GOT3 (cell line): ENCODE measurements around the gene PLXNB3.

Experiments
- DNase-seq: peaks from one replicate; lab custom pipeline; 2025; ENCODE audit warnings: mixed read lengths; lab: John Stamatoyannopoulos, UW

The PLXNB3 gene

GRCh38 chrX:153773741-153774575, 9.9 kb downstream of the PLXNB3 start:
- DNase-seq: no peak

DNA sequence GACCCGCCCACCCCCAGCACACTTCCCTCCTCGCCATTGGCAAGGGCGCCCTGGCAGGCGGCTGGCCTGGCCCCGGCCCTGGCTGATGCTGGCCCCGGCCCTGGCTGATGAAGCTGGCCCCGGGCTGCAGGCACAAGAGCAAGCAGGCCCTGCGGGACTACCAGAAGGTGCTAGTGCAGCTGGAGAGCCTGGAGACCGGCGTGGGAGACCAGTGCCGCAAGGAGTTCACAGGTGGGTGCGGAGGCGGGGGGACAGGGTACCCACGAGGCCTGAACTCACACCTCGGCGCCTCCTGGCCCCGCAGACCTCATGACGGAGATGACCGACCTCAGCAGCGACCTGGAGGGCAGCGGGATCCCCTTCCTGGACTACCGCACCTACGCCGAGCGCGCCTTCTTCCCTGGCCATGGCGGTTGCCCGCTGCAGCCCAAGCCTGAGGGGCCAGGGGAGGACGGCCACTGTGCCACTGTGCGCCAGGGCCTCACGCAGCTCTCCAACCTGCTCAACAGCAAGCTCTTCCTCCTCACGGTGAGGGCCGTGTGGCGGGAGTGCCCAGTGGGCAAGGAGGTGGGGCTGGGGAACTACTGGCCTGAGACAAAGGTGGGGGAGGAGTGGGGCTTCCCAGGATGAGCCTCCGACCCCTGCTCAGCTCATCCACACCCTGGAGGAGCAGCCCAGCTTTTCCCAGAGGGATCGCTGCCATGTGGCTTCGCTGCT, 10.7 kb downstream of the PLXNB3 start:
- DNase-seq: no peak

DNA sequence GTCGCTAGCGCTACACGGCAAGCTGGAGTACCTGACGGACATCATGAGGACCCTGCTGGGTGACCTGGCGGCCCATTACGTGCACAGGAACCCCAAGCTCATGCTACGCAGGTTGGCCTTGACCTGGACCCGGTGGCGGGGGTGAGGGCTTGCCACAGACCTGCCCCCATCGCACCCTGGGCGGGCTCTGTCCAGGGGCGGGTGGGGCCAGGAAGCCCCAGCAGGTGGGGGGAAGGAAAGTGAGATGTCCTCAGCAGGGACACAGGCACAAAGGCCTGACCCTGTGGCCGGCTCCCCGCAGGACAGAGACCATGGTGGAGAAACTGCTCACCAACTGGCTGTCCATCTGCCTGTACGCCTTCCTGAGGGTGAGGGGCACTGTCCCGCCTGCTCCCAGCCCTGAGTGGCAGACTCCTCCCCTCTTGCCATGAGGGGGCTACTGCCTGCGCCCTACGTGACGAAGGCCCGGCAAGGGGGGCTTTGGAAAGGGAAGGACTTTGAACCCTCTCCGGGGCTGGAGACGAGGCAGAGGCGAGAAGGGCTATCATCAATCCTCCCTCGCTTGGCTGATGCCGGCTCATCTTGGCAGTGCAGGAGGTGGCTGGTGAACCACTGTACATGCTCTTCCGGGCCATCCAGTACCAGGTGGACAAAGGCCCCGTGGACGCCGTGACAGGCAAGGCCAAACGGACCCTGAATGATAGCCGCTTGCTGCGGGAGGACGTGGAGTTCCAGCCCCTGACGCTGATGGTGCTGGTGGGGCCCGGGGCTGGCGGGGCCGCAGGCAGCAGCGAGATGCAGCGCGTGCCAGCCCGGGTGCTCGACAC, 11.5 kb downstream of the PLXNB3 start:
- no peak for DNase-seq

DNA sequence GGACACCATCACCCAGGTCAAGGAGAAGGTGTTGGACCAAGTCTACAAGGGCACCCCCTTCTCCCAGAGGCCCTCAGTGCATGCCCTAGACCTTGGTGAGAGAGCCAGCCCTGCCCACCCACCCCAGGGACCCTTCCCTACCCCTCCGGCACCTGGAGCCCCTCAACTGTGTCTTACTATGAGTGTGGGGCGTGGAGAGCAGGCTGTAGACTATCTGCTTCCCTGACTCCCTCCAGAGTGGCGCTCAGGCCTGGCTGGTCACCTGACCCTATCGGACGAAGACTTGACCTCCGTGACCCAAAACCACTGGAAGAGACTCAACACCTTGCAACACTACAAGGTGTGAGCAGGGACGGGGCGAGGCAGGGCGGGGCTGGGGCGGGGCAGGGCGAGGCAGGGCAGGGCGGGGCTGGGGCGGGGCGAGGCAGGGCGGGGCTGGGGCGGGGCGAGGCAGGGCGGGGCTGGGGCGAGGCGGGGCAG, 12.1 kb downstream of the PLXNB3 start:
- DNase-seq: no peak

DNA sequence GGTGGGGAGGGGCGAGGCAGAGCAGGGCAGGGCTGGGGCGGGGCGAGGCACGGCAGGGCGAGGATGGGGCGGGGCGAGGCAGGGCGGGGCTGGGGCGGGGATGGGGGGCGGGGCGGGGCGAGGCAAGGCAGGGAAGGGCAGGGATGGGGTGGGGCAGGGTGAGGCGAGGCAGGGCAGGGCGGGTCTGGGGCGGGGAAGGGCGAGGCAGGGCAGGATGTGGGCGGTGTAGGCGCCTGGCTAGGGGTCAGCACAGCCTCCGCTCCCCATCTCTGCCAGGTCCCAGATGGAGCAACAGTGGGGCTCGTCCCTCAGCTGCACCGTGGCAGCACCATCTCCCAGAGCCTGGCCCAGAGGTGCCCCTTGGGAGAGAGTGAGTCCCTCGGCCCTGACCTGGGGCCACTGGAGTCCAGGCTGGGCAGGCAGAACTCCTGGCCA, 12.6 kb downstream of the PLXNB3 start:
- no peak for DNase-seq

DNA sequence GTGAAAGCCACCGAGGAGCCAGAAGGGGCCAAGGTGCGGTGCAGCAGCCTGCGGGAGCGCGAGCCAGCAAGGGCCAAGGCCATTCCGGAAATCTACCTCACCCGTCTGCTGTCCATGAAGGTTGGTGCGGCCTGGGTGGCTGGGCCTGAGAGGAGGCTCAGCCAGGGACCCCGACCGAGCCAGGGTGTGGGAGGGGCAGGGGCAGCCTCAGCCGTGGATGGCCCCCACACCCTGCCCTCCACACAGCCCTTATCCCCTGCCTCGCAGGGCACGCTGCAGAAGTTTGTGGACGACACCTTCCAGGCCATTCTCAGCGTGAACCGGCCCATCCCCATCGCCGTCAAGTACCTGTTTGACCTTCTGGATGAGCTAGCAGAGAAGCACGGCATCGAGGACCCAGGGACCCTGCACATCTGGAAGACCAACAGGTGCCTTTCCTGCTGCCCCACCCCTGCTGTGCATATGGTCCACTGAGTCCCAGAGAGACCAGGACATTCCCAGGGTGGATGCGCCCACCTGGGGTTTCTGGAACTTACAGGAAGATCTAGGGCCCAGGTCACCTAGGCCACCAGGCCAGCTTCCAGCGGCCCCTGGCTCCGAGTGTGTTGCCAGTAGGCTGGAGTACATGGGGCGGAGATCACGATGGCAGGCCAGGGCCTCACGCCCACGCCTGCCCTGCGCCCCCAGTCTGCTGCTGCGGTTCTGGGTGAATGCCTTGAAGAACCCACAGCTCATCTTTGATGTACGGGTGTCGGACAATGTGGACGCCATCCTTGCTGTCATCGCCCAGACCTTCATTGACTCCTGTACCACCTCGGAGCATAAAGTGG, 13.4 kb downstream of the PLXNB3 start:
- no peak for DNase-seq

DNA sequence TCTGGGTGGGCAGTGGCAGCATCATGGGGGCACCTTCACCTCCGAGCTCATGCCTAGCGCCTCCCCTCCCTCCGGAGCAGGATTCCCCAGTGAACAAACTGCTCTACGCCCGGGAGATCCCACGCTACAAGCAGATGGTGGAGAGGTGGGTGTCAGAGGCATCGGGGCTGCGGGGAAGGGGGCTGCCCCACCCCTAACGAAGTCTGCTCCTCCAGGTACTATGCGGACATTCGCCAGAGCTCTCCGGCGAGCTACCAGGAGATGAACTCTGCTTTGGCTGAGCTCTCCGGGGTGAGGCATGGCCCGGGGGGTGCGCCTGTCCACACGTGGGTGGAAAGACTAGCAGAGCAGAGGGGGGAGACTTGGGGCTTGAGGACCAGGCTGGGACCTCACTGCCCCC, 14.1 kb downstream of the PLXNB3 start:
- DNase-seq: no peak

GRCh38 chrX:153778684-153779101, 14.6 kb downstream of the PLXNB3 start:
- no peak for DNase-seq

DNA sequence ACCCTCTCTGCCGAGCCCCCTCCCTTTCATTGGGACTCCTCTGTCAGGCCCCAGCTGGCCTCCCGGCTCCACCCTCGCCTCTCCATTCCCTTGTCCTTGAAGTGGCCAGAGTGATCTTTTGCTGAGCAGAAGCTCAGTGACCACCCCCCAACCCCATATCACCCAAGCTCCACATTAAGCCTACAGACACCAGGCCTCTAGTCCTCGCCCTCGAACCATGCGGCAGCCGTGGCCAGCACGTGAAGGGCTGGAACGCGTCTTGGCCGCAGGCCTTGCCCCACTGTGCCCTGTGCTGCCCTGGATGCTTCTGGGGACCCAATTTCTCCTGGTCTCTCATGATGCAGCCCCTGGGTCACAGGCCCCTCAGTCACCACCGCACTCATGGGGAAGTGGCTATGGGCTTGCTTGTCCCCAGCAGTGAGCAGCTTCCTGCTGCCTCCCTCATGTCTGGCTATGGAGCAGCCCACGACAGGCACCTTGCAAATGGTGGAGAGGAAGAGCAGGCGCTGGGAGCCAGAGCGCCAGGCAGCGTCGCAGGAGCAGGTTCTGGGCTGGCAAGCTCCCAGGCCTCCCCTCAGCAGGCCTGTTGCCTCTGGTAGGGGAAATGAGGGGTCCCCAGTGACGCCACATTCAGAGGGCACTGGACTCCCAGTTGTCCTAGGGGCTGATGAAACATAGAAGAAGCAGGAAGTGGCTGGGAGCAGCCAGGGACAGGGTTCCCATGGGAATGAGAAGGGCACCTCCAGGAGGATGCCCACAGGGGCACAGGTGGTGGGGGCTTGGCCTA, 16.0 kb downstream of the PLXNB3 start:
- no peak for DNase-seq

DNA sequence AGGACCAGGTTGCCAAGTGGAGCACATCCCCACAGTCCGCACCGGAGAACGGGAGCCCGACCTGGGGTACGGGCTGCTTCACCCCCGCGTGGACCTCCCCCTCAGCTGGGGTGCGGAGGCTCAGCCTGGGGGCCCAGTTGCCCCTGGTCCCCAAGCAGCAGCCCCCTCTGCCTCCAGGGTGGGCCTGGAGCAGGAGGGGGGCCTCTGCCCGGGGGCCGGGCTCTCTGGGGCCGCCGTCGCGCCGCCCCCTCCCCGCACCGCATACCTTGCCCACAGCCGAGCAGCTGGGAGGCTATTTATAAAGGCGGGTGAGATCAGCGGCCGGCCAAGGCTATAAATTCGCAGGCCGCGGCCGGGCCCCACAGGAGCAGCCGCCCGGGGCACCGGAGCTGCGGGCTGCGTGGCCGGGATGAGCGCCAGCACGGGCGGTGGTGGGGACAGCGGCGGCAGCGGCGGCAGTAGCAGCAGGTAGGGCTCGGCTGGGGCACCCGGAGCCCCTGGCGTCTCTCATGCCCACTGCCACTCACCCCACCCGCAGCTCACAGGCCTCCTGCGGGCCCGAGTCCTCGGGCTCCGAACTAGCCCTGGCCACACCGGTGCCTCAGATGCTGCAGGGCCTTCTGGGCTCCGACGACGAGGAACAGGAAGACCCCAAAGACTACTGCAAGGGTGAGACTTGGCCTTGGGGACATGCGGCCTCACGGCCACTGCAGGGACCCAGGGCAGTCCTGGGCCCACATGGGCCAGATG, 16.8 kb downstream of the PLXNB3 start, which contains the start of gene SRPK3:
SRPK3 (plus strand) TSS at position 364 of the 750 bp plus-strand sequence; CDS start at position 410, 46 bp downstream.
- DNase-seq: no peak

DNA sequence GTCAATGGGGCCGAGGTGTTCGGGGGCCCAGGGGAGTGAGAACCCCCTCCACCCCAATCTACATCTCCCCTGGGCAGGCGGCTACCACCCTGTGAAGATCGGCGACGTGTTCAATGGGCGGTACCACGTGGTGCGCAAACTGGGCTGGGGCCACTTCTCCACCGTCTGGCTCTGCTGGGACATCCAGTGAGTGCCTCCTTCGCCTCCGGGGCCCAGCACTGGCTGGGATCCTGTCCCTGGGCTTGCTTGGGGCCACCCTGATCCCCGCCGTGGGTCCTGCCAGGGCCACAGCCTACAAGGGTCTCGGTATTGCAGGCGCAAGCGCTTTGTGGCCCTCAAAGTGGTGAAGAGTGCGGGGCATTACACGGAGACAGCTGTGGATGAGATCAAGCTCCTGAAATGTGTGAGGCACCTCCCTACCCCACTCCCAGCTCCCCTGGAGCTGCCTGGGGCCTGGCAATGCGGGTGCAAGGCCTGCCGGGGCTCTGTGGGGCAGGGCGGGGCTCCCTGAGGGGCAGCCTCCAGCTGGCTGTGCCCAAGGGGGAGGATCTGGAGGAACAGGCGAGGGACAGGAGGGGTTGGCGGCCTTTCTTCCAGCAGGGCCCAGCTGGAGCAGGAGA, 17.5 kb downstream of the PLXNB3 start:
- no peak for DNase-seq

DNA sequence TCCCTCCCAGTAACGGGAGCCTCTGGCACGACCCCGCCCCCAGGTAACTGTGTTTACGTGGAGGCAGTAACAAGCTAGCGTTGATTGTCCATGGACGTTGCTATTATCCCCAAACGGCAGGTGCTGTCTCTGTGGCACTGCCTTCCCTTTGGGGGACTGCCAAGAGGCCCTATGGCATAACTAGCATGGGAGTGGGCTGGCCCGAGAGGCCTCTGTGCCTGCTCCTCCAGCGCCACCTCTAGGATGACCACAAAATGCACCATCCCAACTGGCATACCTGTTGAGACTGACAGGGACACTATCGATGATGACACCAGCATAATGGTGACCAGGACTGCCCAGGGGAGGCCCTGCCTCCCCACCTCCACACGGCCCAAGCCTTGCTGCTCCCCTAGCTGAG, 18.3 kb downstream of the PLXNB3 start:
- DNase-seq: no peak

- DNase-seq: no peak
Observed at GRCh38 chrX:153782871-153783270, 18.8 kb downstream of the PLXNB3 start.

- no peak for DNase-seq
Observed at GRCh38 chrX:153783378-153784013, 19.4 kb downstream of the PLXNB3 start.

- DNase-seq: no peak
Observed at GRCh38 chrX:153784325-153784967, 20.4 kb downstream of the PLXNB3 start.

DNA sequence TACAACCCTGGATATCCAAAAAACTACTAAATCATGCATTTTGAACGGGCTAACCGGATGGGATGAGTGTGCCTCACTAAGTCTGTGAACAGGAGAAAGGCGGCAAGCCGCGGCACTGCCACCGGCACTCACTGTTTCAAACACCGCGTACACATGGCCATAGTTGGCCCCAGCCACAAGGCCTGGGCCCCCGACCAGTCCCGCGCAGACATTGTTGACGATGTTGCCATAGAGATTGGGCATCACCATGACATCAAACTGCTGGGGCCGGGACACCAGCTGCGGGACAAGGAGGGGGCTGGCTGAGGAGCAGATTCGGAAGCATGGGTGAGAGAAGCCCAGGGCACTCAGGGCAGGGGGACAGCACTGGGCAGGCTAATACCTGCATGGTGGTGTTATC, 22.6 kb downstream of the PLXNB3 start:
- no peak for DNase-seq

DNA sequence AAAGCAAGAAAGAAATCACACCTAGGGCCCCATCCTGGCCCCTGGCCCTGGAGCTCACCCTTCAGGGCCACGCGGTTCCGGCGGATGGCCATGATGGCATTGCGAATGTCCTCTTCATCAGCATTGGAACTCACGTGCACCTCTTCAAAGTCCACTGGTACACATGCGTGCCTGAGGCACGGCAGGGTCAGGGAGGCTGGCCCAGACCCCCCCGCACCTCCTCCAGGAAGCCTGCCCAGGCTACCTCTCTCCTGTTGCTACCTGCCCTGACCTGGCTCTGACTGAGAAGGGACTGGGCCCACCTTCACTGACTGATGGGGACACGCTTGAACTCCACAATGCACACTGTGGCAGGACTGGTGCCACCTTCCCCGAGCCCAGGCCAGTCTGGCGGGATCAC, 25.6 kb downstream of the PLXNB3 start:
- DNase-seq: no peak
